Measurements from ENCODE around the gene ACYP2.

- no peak for TF ChIP-seq GATA2 (IDR thresholded peaks at IDR 0.05; ENCODE audit: low read depth, low read length)
- no peak for TF ChIP-seq GATA3 (IDR thresholded peaks at IDR 0.05; ENCODE audit: low read depth, low read length)
Measured at GRCh38 chr2:54196646-54197045, 81.2 kb downstream of the ACYP2 start.

Data from SH-SY5Y (cell line).